IMR-90 (cell line): ENCODE measurements around the gene GPR15LG. TPM values are rescaled to one million over a fixed set of nuclear protein-coding genes. Genes with fewer than 3 reads are reported as not detected.

ENCODE experiments used
- ATAC-seq: fragments of 200-7000 bp; cut with Tn5 transposase; 2 replicates; pipeline ENCODE4 v1.9.1; 2020; ENCODE audit warnings: low read depth, mild to moderate bottlenecking, moderate library complexity
- BruUV-seq: library from RNA; stranded (reverse); fragments of 400-500 nt; replicated peaks from 2 replicates; lab custom pipeline; 2021; lab: Mats Ljungman, UMichigan
- CTCF ChIA-PET: fragments of 300-600 bp; formaldehyde crosslinking; extraction: SDS; loops from one replicate; lab custom pipeline; 2021; ENCODE audit warnings: antibody characterized with exemption; lab: Yijun Ruan, JAX
- POLR2A ChIA-PET: fragments of 300-600 bp; sonication (Branson Sonifier 250); formaldehyde crosslinking; loops from one replicate; lab custom pipeline; 2022; ENCODE audit warnings: antibody characterized with exemption; ENCODE audit not compliant: unreplicated experiment; lab: Charles Lee
- DNase-seq: peaks from one replicate; pipeline ENCODE4 v3.0.0; 2013
- H2AFZ ChIP-seq: replicated peaks from 2 replicates; pipeline ENCODE3; 2013; ENCODE audit warnings: low read length, mild to moderate bottlenecking; ENCODE audit not compliant: poor library complexity
- H2AK5ac ChIP-seq: 2 replicates; pipeline ENCODE4 v1.6.1; 2013; ENCODE audit warnings: low read depth, low read length, inconsistent platforms
- H2AK9ac ChIP-seq: replicated peaks from 2 replicates; pipeline ENCODE3; 2013; ENCODE audit warnings: mild to moderate bottlenecking, low read depth, low read length, moderate library complexity; ENCODE audit not compliant: poor library complexity
- H2BK120ac ChIP-seq: 2 replicates; pipeline ENCODE4 v1.6.1; 2013; ENCODE audit warnings: low read depth, low read length, inconsistent platforms
- H2BK15ac ChIP-seq: 3 replicates; pipeline ENCODE4 v1.6.1; 2013; ENCODE audit warnings: low read depth, low read length, inconsistent platforms
- H2BK20ac ChIP-seq: 2 replicates; pipeline ENCODE4 v1.6.1; 2013; ENCODE audit warnings: low read depth, mild to moderate bottlenecking, inconsistent platforms, low read length, moderate library complexity
- H2BK5ac ChIP-seq: 2 replicates; pipeline ENCODE4 v1.6.1; 2013; ENCODE audit warnings: mild to moderate bottlenecking, low read depth, low read length, inconsistent platforms; ENCODE audit not compliant: poor library complexity, severe bottlenecking
- H3K14ac ChIP-seq: replicated peaks from 2 replicates; pipeline ENCODE4 v1.6.1; 2013; ENCODE audit warnings: low read depth, low read length, inconsistent platforms
- H3K18ac ChIP-seq: 2 replicates; pipeline ENCODE4 v1.6.1; 2013; ENCODE audit warnings: low read depth, low read length, control low read depth
- H3K23ac ChIP-seq: 2 replicates; pipeline ENCODE4 v1.6.1; 2013; ENCODE audit warnings: low read depth, low read length, inconsistent platforms
- H3K27ac ChIP-seq: 2 replicates; pipeline ENCODE4 v1.5.1; 2013; ENCODE audit warnings: mild to moderate bottlenecking, control low read depth, low read length; ENCODE audit not compliant: insufficient read depth
- H3K27me3 ChIP-seq: 2 replicates; pipeline ENCODE4 v1.6.1; 2013; ENCODE audit warnings: low read length; ENCODE audit not compliant: control insufficient read depth, insufficient read depth
- H3K36me3 ChIP-seq: 2 replicates; pipeline ENCODE4 v1.6.1; 2013; ENCODE audit warnings: low read length, mixed read lengths; ENCODE audit not compliant: control insufficient read depth, insufficient read depth
- H3K4ac ChIP-seq: 2 replicates; pipeline ENCODE4 v1.6.1; 2013; ENCODE audit warnings: low read depth, low read length, inconsistent platforms
- H3K4me1 ChIP-seq: 2 replicates; pipeline ENCODE4 v1.6.1; 2013; ENCODE audit warnings: low read length, mixed read lengths; ENCODE audit not compliant: control insufficient read depth, insufficient read depth
- H3K4me2 ChIP-seq: 2 replicates; pipeline ENCODE4 v1.6.1; 2013; ENCODE audit warnings: low read depth, mild to moderate bottlenecking, control low read depth, low read length, moderate library complexity
- H3K4me3 ChIP-seq: 2 replicates; pipeline ENCODE4 v1.5.1; 2013; ENCODE audit warnings: low read depth, mild to moderate bottlenecking, control low read depth, low read length, moderate library complexity; ENCODE audit not compliant: insufficient read depth
- H3K56ac ChIP-seq: 2 replicates; pipeline ENCODE4 v1.6.1; 2013; ENCODE audit warnings: low read length, inconsistent platforms; ENCODE audit not compliant: insufficient read depth; ENCODE audit errors: extremely low read depth
- H3K79me1 ChIP-seq, 2 experiments: 2 replicates each; pipeline ENCODE4 v1.6.1; 2013; ENCODE audit warnings: low read length in 2 of 2, inconsistent platforms in 1 of 2, low read depth in 1 of 2
- H3K9ac ChIP-seq: 2 replicates; pipeline ENCODE4 v1.6.1; 2013; ENCODE audit warnings: low read depth, low read length, control low read depth
- H3K9me1 ChIP-seq: 2 replicates; pipeline ENCODE4 v1.6.1; 2013; ENCODE audit warnings: low read length, inconsistent platforms; ENCODE audit not compliant: insufficient read depth
- H3K9me3 ChIP-seq: 2 replicates; pipeline ENCODE4 v1.6.1; 2013; ENCODE audit warnings: low read length; ENCODE audit not compliant: control insufficient read depth, insufficient read depth
- H4K20me1 ChIP-seq: 2 replicates; pipeline ENCODE4 v1.6.1; 2013; ENCODE audit warnings: low read length, inconsistent platforms; ENCODE audit not compliant: insufficient read depth
- H4K5ac ChIP-seq: 2 replicates; pipeline ENCODE4 v1.6.1; 2013; ENCODE audit warnings: mild to moderate bottlenecking, low read depth, low read length, control low read depth
- H4K8ac ChIP-seq, 2 experiments: 2 replicates each; pipeline ENCODE4 v1.6.1; 2013; ENCODE audit warnings: low read depth in 2 of 2, low read length in 2 of 2, control low read depth in 1 of 2, inconsistent platforms in 1 of 2
- H4K91ac ChIP-seq: 2 replicates; pipeline ENCODE4 v1.6.1; 2013; ENCODE audit warnings: low read depth, low read length, inconsistent platforms; ENCODE audit not compliant: insufficient read depth
- CEBPB ChIP-seq: IDR thresholded peaks from 2 replicates; pipeline ENCODE4 v1.6.1; 2012; ENCODE audit warnings: low read depth, low read length, improper control_type of control experiment
- POLR2A ChIP-seq: IDR thresholded peaks from 2 replicates; pipeline ENCODE4 v1.6.1; 2012; ENCODE audit warnings: mild to moderate bottlenecking, low read depth, low read length
- WGBS, 2 experiments: methylation state at CpG; one replicate each; pipeline versions ENCODE4 v1.1.5 to v1.1.7; 2013; ENCODE audit warnings: missing lambda C conversion rate in 2 of 2; ENCODE audit not compliant: insufficient read length in 1 of 2; ENCODE audit errors: extremely low coverage in 2 of 2; 5-methylcytosine and 5-hydroxymethylcytosine counted together
- dilution Hi-C: fragments of 300-500 bp; cut with HindIII; formaldehyde crosslinking; loops from one replicate; pipeline ENCODE4 v1.14.3; 2018; ENCODE audit warnings: low sequenced_read_pairs; ENCODE audit not compliant: unreplicated experiment
- in situ Hi-C: fragments of 300-500 bp; cut with MboI; formaldehyde crosslinking; loops from 3 replicates; pipeline ENCODE4 v1.14.3; 2019; ENCODE audit warnings: low sequenced_read_pairs, inconsistent platforms, mixed read lengths
- intact Hi-C: fragments of 100-400 bp; cut with micrococcal nuclease; formaldehyde crosslinking; loops from 2 replicates; pipeline ENCODE4 v1.10.0; 2022
- polyA plus RNA-seq, 3 experiments: library from polyadenylated mRNA; depleted of rRNA; stranded (reverse); fragments of >200 nt; gene quantifications; 2 replicates each; pipeline ENCODE4 v1.2.3, GENCODE V29; 2012; ENCODE audit warnings: low replicate concordance in 1 of 3
- total RNA-seq: library from RNA; depleted of rRNA; stranded (reverse); fragments of >200 nt; gene quantifications from 2 replicates; pipeline ENCODE4 v1.2.3, GENCODE V29; 2012; rRNA removed
- TF ChIP-seq, protein P1 (sequence below): conservative IDR thresholded peaks from 2 replicates; pipeline ENCODE4 v1.5.1; 2012; ENCODE audit warnings: mild to moderate bottlenecking, low read depth, low read length, improper control_type of control experiment

GPR15LG gene
- total and polyA plus RNA-seq, 2 of the 4 experiments (the other 2 are of a cell fraction): not detected

- in situ Hi-C loops: no loop called here
- Histone ChIP-seq H3K9me3 (no peaks in the 10 kb centered on the region), H2AK9ac (no peak overlapping the region), H4K91ac (no peak overlapping the region), H4K8ac (no peak overlapping the region), H3K4me2 (no peak overlapping the region), H3K79me1 (no peaks in the 10 kb centered on the region), H3K4me3 (no peak overlapping the region), H3K4ac (no peak overlapping the region), H3K56ac (no peak overlapping the region), H2AFZ (no peak overlapping the region), H3K9ac (no peak overlapping the region), H3K14ac (no peak overlapping the region), H2BK120ac (no peak overlapping the region), H3K27ac (no peak overlapping the region), H2BK15ac (no peak overlapping the region), H4K20me1 (no peaks in the 10 kb centered on the region; the same call in 1 of the 2 replicates), H2AK5ac (no peak overlapping the region), H2BK20ac (no peak overlapping the region), H3K27me3 (peaks cover 11% of the 10 kb centered on the region; the same call in 1 of the 2 replicates), H2BK5ac (no peak overlapping the region), H3K18ac (no peak overlapping the region), H4K5ac (no peak overlapping the region), H3K23ac (no peak overlapping the region), H3K9me1 (no peaks in the 10 kb centered on the region), H3K4me1 (no peaks in the 10 kb centered on the region), H3K36me3 (no peaks in the 10 kb centered on the region)
- intact Hi-C loops: no loop called here
- BruUV-seq: no TSS peak
- 74% methylated on average over 2 of the region's 4 CpGs; no CpG with 5 or more reads in 1 of the 2 experiments for WGBS, 2 experiments
- DNase-seq (no peak), ATAC-seq (no peak)
- CTCF ChIA-PET: interaction anchor here (0.6 kb wide), 1 partner anchor 85 kb away, joined by 6 read pairs; no protein-coding TSS in a partner anchor
- dilution Hi-C loops: no loop called here
- POLR2A ChIA-PET: no interaction called here
- TF ChIP-seq, protein P1, sequence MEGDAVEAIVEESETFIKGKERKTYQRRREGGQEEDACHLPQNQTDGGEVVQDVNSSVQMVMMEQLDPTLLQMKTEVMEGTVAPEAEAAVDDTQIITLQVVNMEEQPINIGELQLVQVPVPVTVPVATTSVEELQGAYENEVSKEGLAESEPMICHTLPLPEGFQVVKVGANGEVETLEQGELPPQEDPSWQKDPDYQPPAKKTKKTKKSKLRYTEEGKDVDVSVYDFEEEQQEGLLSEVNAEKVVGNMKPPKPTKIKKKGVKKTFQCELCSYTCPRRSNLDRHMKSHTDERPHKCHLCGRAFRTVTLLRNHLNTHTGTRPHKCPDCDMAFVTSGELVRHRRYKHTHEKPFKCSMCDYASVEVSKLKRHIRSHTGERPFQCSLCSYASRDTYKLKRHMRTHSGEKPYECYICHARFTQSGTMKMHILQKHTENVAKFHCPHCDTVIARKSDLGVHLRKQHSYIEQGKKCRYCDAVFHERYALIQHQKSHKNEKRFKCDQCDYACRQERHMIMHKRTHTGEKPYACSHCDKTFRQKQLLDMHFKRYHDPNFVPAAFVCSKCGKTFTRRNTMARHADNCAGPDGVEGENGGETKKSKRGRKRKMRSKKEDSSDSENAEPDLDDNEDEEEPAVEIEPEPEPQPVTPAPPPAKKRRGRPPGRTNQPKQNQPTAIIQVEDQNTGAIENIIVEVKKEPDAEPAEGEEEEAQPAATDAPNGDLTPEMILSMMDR: no peak
- TF ChIP-seq CEBPB: no peak
- TF ChIP-seq POLR2A: no peak
Observed at GRCh38 chr10:84234479-84234878, 60.9 kb downstream of the GPR15LG start.

Other genes starting within 250 kb of the GPR15LG start
- 185 and 186 TPM in 2 replicates for gene GHITM, start 34.3 kb upstream of the GPR15LG start, total RNA-seq
- 91.9 and 103 TPM in 2 replicates for gene GHITM, start 34.3 kb upstream of the GPR15LG start, polyA plus RNA-seq (2012; rRNA removed)
- not detected in 2 replicates for gene CDHR1, start 20.7 kb downstream of the GPR15LG start, total RNA-seq
- gene CDHR1, start 20.7 kb downstream of the GPR15LG start, polyA plus RNA-seq (2012; rRNA removed): not detected in 2 replicates
- not detected in 2 replicates for gene LRIT2, start 51.7 kb downstream of the GPR15LG start, total RNA-seq
- not detected in 2 replicates for gene LRIT2, start 51.7 kb downstream of the GPR15LG start, polyA plus RNA-seq (2012; rRNA removed)
- not detected in 2 replicates for gene LRIT1, start 67.7 kb downstream of the GPR15LG start, total RNA-seq
- not detected in 2 replicates for gene LRIT1, start 67.7 kb downstream of the GPR15LG start, polyA plus RNA-seq (2012; rRNA removed)
- gene RGR, start 71.3 kb downstream of the GPR15LG start, total RNA-seq: not detected in 2 replicates
- not detected in 2 replicates for gene RGR, start 71.3 kb downstream of the GPR15LG start, polyA plus RNA-seq (2012; rRNA removed)
- gene CCSER2, start 154.8 kb downstream of the GPR15LG start, total RNA-seq: 27.8 and 31.7 TPM in 2 replicates
- gene CCSER2, start 154.8 kb downstream of the GPR15LG start, polyA plus RNA-seq (2012; rRNA removed): 18.0 and 20.4 TPM in 2 replicates